ENCODE data around the gene CALML3. TPM values are rescaled to one million over a fixed set of nuclear protein-coding genes. Genes with fewer than 3 reads are reported as not detected.

Gene CALML3
- total and polyA plus RNA-seq, 2 of the 8 experiments (the other 6 are each of a cell fraction or from before 2014, with no cell fraction given), result not detected

GRCh38 chr10:5540891-5541290 is 16.1 kb downstream of the CALML3 start (continued):
- TF ChIP-seq HDAC2 (IDR thresholded peaks at IDR 0.05; ENCODE audit: borderline replicate concordance in 1 of 2, low read depth in 2 of 2, low read length in 2 of 2), result no peak
- TF ChIP-seq GABPA (IDR thresholded peaks at IDR 0.05; ENCODE audit: borderline replicate concordance, insufficient read depth, low read length), result no peak
- TF ChIP-seq ZNF274 (IDR thresholded peaks at IDR 0.05; ENCODE audit: borderline replicate concordance, extremely low read depth, low read length), result no peak

Measured in H1 (cell line).